Adrenal gland (tissue), 5 donors: ENCODE data around the gene CFAP74.
A peak's percentile ranks its signal among the peaks of the same experiment; 100 is the strongest.

ENCODE experiments used
- POLR2A ChIP-seq, 2 donors: fragments of 450-650 bp; IDR thresholded peaks; one replicate each; pipeline ENCODE4 v1.6.1; 2017; ENCODE audit warnings: antibody characterized with exemption in 2 of 2, mild to moderate bottlenecking in 2 of 2, moderate library complexity in 1 of 2
- TF ChIP-seq, protein P1 (sequence below), 6 experiments: fragments of 450-650 bp in 4 of 6; fragments of 200-600 bp in 2 of 6; sonication (generic) in 1 of 6; IDR thresholded peaks; 1 replicate in 5 of 6; 2 replicates in 1 of 6; pipeline versions ENCODE4 v1.5.1 to v1.8.0; 2016 to 2021; ENCODE audit warnings: antibody characterized with exemption in 6 of 6, mild to moderate bottlenecking in 2 of 6, moderate library complexity in 1 of 6
- donor health status: DM: no; HTN: no; CAD: no.

DNA sequence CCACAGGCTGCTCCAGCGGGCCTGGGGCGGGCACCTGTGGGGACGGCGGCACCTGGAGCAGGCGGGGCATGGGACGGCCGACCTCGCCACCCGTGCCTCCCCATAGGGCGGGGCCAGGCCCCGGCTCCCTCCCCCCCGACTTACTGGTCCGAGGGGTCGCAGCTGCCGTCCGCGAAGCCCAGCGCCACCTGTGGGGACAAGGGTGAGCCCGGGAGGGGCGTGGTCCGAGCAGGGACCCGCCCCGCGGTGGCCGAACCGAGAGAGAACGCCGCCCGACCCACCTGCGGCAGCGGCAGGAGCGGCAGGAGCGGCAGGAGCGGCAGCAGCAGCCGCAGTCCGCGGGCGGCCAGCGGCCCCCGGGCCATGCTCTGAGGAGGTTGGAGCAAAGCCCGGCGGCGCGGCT lies 84.7 kb downstream of the CFAP74 start, which contains the start of gene TMEM52:
- TF ChIP-seq POLR2A (IDR thresholded peaks at IDR 0.05), result peak; percentile 56 to 92
- TF ChIP-seq, protein P1, sequence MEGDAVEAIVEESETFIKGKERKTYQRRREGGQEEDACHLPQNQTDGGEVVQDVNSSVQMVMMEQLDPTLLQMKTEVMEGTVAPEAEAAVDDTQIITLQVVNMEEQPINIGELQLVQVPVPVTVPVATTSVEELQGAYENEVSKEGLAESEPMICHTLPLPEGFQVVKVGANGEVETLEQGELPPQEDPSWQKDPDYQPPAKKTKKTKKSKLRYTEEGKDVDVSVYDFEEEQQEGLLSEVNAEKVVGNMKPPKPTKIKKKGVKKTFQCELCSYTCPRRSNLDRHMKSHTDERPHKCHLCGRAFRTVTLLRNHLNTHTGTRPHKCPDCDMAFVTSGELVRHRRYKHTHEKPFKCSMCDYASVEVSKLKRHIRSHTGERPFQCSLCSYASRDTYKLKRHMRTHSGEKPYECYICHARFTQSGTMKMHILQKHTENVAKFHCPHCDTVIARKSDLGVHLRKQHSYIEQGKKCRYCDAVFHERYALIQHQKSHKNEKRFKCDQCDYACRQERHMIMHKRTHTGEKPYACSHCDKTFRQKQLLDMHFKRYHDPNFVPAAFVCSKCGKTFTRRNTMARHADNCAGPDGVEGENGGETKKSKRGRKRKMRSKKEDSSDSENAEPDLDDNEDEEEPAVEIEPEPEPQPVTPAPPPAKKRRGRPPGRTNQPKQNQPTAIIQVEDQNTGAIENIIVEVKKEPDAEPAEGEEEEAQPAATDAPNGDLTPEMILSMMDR (IDR thresholded peaks at IDR 0.05), result peak in 1 of 6 experiments; percentile 4
